GM12801 (cell line): ENCODE results near the gene NRDE2.

Experiments used
- CTCF ChIP-seq: IDR thresholded peaks from one replicate; pipeline ENCODE4 v1.5.1; 2011; ENCODE audit warnings: control low read depth; ENCODE audit not compliant: insufficient read length; ENCODE audit errors: extremely low read depth

Gene NRDE2

GRCh38 chr14:90256354-90257131 is 75.2 kb downstream of the NRDE2 start, which contains the start of gene PSMC1:
Gene PSMC1, plus strand, starts transcription at chr14:90256553. Its CDS starts 45 bp downstream, at chr14:90256598.
- no peak for TF ChIP-seq CTCF

GRCh38 chr14:90255871-90256270 is 75.9 kb downstream of the NRDE2 start:
- no peak for TF ChIP-seq CTCF

GRCh38 chr14:90253826-90254225 is 77.9 kb downstream of the NRDE2 start:
- no peak for TF ChIP-seq CTCF

GRCh38 chr14:90248594-90248993 is 83.1 kb downstream of the NRDE2 start:
- TF ChIP-seq CTCF, result no peak

- TF ChIP-seq CTCF, result no peak
Measured at GRCh38 chr14:90246936-90247335, 84.8 kb downstream of the NRDE2 start.

GRCh38 chr14:90242444-90242843 is 89.3 kb downstream of the NRDE2 start:
- TF ChIP-seq CTCF, result no peak

- no peak for TF ChIP-seq CTCF
Measured at GRCh38 chr14:90239139-90239538, 92.6 kb downstream of the NRDE2 start.
